8988T (cell line): ENCODE measurements around the gene UBXN2A.

Source experiments
- DNase-seq: peaks from one replicate; pipeline ENCODE4 v3.0.0; 2011

UBXN2A gene

DNA sequence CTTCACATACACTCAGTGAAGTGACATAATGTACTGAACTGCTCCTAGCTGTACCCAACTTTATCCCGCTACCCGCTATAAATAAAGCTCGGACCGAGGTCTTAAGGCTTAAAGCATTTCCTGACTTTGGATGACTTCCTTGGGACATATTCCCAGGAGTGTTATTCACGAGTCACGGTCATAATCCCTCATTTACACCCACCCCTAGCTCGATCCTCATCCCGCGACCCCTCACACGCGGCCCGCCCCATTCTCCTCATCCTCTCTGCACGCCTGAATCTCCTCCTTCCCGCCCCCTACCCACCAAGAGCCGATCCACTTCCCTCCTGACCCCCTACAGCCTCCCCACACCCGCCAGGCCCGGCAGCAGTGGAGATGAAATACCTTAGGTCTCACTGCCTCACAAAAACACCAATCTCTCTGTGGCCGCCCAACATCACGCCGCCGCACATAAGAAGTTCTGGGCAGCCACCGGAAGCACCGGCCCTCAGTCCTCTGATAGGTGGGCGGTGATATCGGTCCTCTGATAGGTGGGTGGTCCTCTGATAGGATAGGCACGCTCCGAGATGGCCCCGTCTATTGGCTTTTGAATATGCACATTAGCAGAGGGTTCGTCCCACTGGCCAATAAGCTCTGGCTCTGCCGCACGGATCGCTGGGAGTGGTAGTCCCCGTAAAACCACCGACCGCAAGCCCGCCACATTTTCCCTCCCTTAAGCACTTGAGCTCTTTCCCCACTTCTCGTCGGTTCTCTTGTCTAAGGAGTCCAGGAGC, 106.9 kb downstream of the UBXN2A start, which contains the start of gene WDCP:
Gene WDCP, minus strand, starts transcription at position 462 of the 773 bp plus-strand sequence. CDS start 7,897 bp downstream, outside the sequence.
- peak; percentile 51 for DNase-seq

DNA sequence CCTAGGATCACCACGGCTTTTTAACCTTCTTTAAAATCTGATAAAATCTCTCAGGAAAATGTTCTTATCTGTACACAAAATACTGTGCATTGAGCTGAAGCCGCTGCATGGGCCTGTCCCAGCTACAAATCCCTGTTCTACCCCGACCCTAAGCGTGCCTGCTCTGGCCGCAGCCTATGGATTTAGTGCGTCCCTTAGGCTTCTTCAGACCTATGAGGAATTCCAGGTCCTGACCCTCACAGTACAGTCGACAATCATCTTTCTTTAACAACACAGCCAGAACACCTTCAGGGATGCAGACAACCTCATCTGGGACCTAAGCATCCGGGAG, 107.4 kb downstream of the UBXN2A start:
- DNase-seq = no peak

DNA sequence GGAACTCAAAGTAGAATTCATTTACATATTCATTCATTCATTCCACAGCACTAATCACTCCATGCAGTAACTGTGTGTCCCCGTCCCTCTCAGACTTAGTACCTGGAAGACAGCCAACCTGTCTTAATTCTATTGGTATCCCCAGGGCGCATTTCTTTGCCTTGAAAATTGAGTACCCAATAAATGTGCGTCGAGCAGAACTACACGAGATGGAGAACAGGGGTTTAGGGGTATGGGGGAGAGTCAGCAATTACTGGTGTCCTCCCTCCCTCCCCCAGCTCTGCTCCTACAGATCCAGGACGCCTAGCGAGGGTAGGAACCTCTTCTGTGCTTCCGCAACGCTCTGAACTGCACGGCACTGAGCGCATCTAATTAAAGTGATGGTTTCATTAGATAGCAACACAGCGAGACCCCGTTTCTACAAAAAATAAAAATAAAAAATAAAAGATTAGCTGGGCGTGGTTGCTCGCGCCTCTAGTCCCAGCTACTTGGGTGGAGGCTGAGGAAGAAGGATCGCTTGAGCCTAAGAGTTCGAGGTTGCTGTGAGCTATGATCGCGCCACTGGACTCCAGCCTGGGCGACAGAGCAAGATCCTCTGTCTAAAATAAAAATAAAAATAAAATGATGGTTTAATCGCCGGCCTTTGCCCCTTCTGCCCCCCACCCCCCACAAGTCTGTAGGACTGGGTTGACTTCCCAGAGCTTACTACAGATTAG, 108.7 kb downstream of the UBXN2A start:
- no peak for DNase-seq

DNA sequence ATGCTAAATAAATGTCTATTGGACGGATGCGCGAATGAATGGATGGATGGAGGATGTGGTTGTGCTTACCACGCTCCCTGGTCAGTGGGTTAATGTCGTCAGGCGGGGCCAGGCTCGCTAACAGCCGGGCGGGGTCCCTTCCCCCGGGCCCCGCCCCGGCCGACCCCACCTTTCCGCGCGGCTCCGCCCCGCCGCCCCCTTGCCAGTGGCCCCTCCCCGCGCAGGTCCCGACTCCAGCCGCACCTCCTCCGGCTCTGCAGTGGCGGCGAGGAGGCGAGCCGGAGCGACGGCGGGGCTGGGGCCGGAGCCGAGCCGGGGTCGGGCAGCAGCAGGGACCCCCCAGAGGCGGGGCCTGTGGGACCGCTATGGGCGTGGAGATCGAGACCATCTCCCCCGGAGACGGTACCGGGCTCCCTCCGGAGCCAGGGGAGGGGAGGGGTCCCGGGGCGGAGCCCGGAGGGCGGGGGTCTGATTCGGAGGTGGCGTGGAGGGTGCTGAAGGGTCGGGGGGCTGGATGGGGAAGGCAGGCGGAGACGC, 109.3 kb downstream of the UBXN2A start, which contains the start of gene FKBP1B:
Gene FKBP1B, plus strand, starts transcription at position 257 of the 537 bp plus-strand sequence. Its CDS starts 109 bp downstream, at position 366.
- DNase-seq = peak; percentile 38

DNA sequence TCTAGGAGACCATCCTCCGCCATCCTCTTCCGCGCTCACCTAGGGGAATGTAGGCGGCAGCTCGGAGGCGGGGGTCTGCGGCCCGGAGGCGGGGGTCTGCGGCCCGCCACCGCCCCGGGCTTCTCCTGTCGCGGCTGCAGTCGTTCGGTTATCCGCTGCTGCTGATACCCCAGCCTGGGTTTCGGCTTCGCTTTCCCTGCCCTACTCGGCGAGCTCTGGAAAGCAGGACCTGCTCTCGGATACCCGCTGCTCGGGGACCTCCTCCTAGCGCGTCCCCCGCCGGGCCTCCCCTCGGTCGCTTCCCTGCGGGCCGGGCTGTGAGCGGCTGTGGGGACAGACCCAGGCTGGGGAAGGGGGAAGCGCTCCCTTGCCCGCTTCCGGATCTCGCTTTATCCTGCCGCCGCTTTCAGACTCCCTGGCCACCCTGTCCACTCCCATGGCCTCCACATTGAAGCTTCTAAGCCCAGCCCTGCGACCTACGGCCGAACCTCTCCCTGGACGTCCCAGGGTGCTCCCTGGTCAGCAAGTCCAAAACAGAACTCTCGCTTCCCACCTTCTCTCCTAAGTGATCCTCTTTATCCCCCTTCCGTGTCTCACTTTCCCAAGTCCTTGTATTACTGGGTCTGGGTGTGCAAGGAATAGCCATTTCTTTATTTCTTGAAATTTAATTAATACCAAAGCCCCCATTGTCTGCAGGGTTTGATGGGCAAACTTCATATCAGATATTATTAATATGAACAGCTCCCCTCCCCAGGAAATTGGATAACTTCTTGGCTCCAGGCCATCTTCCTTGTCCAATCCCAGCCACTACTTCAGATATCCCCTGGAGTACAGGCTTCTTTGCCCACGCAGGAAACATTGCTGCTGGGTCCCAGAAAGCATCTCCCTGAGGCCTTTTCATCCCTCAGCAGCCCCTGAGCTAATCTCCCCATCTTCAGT, 110.0 kb downstream of the UBXN2A start:
- DNase-seq = no peak

DNA sequence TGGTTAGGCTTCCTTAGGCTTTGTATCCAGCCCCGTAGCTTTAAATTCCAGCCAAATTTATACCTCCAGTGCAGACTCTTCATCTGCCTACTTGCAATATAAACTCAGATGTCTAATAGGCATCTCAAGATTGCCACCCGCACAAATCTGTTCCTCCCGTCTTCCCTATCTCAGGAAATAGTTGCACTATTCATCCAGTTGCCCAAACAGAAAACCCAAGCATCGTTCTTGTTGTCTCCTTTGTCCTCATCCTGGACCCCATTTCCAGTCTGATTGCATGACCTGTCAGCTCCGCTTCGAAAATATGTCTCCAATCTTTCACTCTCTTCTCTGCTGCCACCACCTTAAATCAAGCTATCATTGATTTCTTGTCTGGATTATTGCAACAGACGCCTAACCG, 111.6 kb downstream of the UBXN2A start:
- no peak for DNase-seq

DNA sequence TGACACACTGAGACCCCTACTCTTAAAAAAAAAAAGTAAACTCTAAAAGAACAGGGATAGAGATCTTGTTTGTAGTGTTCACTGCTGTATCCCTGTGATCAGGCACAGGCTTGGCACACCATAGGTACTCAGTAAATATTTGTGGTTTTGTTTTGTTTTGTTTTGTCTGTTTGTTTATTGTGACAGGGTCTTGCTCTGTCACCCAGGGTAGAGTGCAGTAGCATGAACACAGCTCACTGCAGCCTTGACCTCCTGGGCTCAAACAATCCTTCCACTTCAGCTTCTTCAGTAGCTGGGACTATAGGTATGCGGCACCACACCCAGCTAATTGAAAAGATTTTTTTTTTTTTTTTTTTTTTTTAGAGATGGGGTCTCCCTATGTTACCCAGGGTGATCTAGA, 112.7 kb downstream of the UBXN2A start:
- no peak for DNase-seq
